ENCODE results near the gene KDM3B. TPM values are rescaled to one million over a fixed set of nuclear protein-coding genes. Genes with fewer than 3 reads are reported as not detected.
"Not testable (repeated sequence)": the region's sequence is repeated elsewhere in the genome, so short reads cannot be mapped to it uniquely, and the experiment has no call there.

Gene KDM3B
- polyA plus RNA-seq (2013, experiment 1 of 2; ENCODE audit: insufficient read length): 29.8 TPM
- 21.5 TPM for polyA plus RNA-seq (2013, experiment 2 of 2; ENCODE audit: insufficient read length)

GRCh38 chr5:138352071-138352721, at the start of gene KDM3B:
TSS of gene KDM3B (plus strand) at chr5:138352685. CDS start at chr5:138352796, 111 bp downstream.
- peak; percentile 84 for DNase-seq

- DNase-seq: peak; percentile 5
Observed at GRCh38 chr5:138303372-138303771, 49.1 kb upstream of the KDM3B start.

GRCh38 chr5:138305797-138306196, 46.7 kb upstream of the KDM3B start:
- no peak for DNase-seq

- DNase-seq: no peak
Observed at GRCh38 chr5:138315751-138316278, 36.7 kb upstream of the KDM3B start.

GRCh38 chr5:138316355-138316754, 36.1 kb upstream of the KDM3B start:
- no peak for DNase-seq

- DNase-seq: not testable (repeated sequence)
Observed at GRCh38 chr5:138318211-138318610, 34.3 kb upstream of the KDM3B start.

GRCh38 chr5:138330813-138331448, 21.6 kb upstream of the KDM3B start:
- DNase-seq: no peak

GRCh38 chr5:138331449-138332368, 20.8 kb upstream of the KDM3B start, which contains the start of gene CDC25C:
TSS of gene CDC25C (minus strand) at chr5:138331804. CDS start at chr5:138331180, 624 bp downstream.
- peak; percentile 100 for DNase-seq

GRCh38 chr5:138334867-138335447, 17.5 kb upstream of the KDM3B start:
- DNase-seq: no peak

- no peak for DNase-seq
Observed at GRCh38 chr5:138336952-138337684, 15.4 kb upstream of the KDM3B start.

- DNase-seq: peak; percentile 91
Observed at GRCh38 chr5:138337685-138338410, 14.6 kb upstream of the KDM3B start, which contains the start of gene FAM53C. TSS of gene FAM53C (plus strand) at chr5:138338266. CDS start at chr5:138341336, 3,070 bp downstream.

GRCh38 chr5:138338411-138339090, 13.9 kb upstream of the KDM3B start:
- DNase-seq: no peak

GRCh38 chr5:138339091-138339456, 13.4 kb upstream of the KDM3B start:
- no peak for DNase-seq

- no peak for DNase-seq
Observed at GRCh38 chr5:138339464-138339863, 13.0 kb upstream of the KDM3B start.

- no peak for DNase-seq
Observed at GRCh38 chr5:138340008-138340407, 12.5 kb upstream of the KDM3B start.

- DNase-seq: no peak
Observed at GRCh38 chr5:138344887-138345622, 7.4 kb upstream of the KDM3B start.

GRCh38 chr5:138346889-138347288, 5.6 kb upstream of the KDM3B start:
- DNase-seq: no peak

GRCh38 chr5:138349852-138350562, 2.5 kb upstream of the KDM3B start:
- peak; percentile 35 for DNase-seq

- no peak for DNase-seq
Observed at GRCh38 chr5:138350563-138350890, 2.0 kb upstream of the KDM3B start.

All from fibroblast of skin of back (primary cell).